Neural progenitor cell (in vitro differentiated cells): Measurements from ENCODE around the gene NFATC1.

Source experiments
- CTCF ChIP-seq: fragments of 200-600 bp; sonication (generic); IDR thresholded peaks from 2 replicates; pipeline ENCODE4 v1.5.1; 2017; ENCODE audit warnings: antibody characterized with exemption, mild to moderate bottlenecking
- EZH2 ChIP-seq: fragments of 200-600 bp; sonication (generic); IDR thresholded peaks from 2 replicates; pipeline ENCODE4 v1.6.1; 2017; ENCODE audit warnings: antibody characterized with exemption, mild to moderate bottlenecking, moderate library complexity
- EZH2phosphoT487 ChIP-seq: fragments of 200-600 bp; sonication (generic); IDR thresholded peaks from 2 replicates; pipeline ENCODE4 v1.6.1; 2017; ENCODE audit warnings: antibody characterized with exemption

GRCh38 chr18:79578396-79579260 lies 182.9 kb downstream of the NFATC1 start:
- TF ChIP-seq EZH2: no peak
- TF ChIP-seq CTCF: no peak
- no peak for TF ChIP-seq EZH2phosphoT487
